Suprapubic skin (tissue), 3 donors: ENCODE data around the gene TSC22D1.

Experiments
- POLR2A ChIP-seq, 2 donors: fragments of 450-650 bp; IDR thresholded peaks; one replicate each; pipeline ENCODE4 v1.6.1; 2017; ENCODE audit warnings: antibody characterized with exemption in 2 of 2, mild to moderate bottlenecking in 2 of 2, moderate library complexity in 2 of 2
- TF ChIP-seq, protein P1 (sequence below), 2 donors: fragments of 200-600 bp in 1 of 2; fragments of 450-650 bp in 1 of 2; sonication (generic) in 1 of 2; IDR thresholded peaks; one replicate each; pipeline ENCODE4 v1.5.1; 2016 to 2019; ENCODE audit warnings: antibody characterized with exemption in 2 of 2, mild to moderate bottlenecking in 1 of 2, moderate library complexity in 1 of 2

DNA sequence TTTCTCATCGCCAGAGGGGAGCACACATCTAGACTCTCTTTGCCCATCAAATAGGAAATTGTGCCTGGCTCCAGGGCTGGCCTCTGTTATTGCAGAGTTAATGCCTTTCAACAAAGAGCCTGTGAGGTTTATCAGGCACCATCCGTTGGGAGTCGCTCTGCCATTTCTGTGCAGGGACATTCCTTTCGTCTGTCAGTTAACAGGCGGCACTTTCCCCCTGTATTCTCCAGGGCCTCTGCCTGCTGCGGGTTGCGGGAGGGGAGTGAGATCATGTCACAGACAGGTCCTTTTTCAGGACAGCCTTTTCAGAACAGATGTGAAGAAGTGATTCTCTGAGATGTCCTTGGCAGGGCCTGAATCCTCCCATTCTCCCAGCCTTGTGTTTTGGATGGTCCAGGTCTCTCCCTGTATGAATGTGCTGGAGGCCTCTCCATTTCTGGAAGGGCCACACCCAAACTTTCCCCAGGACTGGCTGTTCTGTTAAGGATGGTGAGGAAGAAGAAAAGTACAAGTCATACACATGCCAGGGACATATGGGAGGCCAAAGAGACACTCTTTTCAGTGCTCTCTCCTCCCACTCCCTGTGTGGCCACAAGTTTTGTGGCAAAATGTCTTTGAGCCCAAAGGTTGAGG is 187.6 kb downstream of the TSC22D1 start:
- TF ChIP-seq, protein P1, sequence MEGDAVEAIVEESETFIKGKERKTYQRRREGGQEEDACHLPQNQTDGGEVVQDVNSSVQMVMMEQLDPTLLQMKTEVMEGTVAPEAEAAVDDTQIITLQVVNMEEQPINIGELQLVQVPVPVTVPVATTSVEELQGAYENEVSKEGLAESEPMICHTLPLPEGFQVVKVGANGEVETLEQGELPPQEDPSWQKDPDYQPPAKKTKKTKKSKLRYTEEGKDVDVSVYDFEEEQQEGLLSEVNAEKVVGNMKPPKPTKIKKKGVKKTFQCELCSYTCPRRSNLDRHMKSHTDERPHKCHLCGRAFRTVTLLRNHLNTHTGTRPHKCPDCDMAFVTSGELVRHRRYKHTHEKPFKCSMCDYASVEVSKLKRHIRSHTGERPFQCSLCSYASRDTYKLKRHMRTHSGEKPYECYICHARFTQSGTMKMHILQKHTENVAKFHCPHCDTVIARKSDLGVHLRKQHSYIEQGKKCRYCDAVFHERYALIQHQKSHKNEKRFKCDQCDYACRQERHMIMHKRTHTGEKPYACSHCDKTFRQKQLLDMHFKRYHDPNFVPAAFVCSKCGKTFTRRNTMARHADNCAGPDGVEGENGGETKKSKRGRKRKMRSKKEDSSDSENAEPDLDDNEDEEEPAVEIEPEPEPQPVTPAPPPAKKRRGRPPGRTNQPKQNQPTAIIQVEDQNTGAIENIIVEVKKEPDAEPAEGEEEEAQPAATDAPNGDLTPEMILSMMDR (IDR thresholded peaks at IDR 0.05) = no peak
- TF ChIP-seq POLR2A (IDR thresholded peaks at IDR 0.05) = no peak
